Activated naive CD4-positive, alpha-beta T cell (primary cell): Measurements from ENCODE around the gene GATD1.
"Not testable (repeated sequence)": the region's sequence is repeated elsewhere in the genome, so short reads cannot be mapped to it uniquely, and the experiment has no call there.

Experiments used
- DNase-seq, 4 experiments: peaks; one replicate each; lab custom pipeline; 2025; lab: John Stamatoyannopoulos, UW

GATD1 gene

GRCh38 chr11:763549-764321 is 13.6 kb downstream of the GATD1 start:
- DNase-seq: no peak

- DNase-seq: no peak
These were observed 14.2 kb downstream of the GATD1 start for GRCh38 chr11:763073-763463.

- peak in 1 of 4 experiments; percentile 19 for DNase-seq
These were observed 14.7 kb downstream of the GATD1 start for GRCh38 chr11:762421-763072.

- DNase-seq: no peak
These were observed 15.7 kb downstream of the GATD1 start for GRCh38 chr11:761526-762108.

GRCh38 chr11:760236-760635 is 17.1 kb downstream of the GATD1 start:
- DNase-seq: no peak

- no peak for DNase-seq
These were observed 27.6 kb downstream of the GATD1 start for GRCh38 chr11:749731-750130.

GRCh38 chr11:748007-748359 is 29.3 kb downstream of the GATD1 start:
- no peak for DNase-seq

GRCh38 chr11:747158-748006 is 29.9 kb downstream of the GATD1 start, which contains the start of gene TALDO1:
Gene TALDO1 (plus strand): TSS chr11:747464. CDS start chr11:747482, 18 bp downstream.
- DNase-seq: peak; percentile 26 to 63 (median 42)

- peak in 1 of 4 experiments; percentile 33 for DNase-seq
These were observed 30.8 kb downstream of the GATD1 start for GRCh38 chr11:746289-747157.

- DNase-seq: no peak
These were observed 31.9 kb downstream of the GATD1 start for GRCh38 chr11:745428-745827.

GRCh38 chr11:742571-743201 is 34.6 kb downstream of the GATD1 start:
- no peak for DNase-seq

GRCh38 chr11:742156-742546 is 35.1 kb downstream of the GATD1 start:
- no peak for DNase-seq

GRCh38 chr11:737899-738298 is 39.4 kb downstream of the GATD1 start:
- DNase-seq: not testable (repeated sequence)

GRCh38 chr11:737366-737765 is 39.9 kb downstream of the GATD1 start:
- DNase-seq: no peak

- DNase-seq: not testable (repeated sequence)
These were observed 42.7 kb downstream of the GATD1 start for GRCh38 chr11:734541-734940.

- no peak for DNase-seq
These were observed 44.2 kb downstream of the GATD1 start for GRCh38 chr11:733072-733471.

GRCh38 chr11:729492-730074 is 47.7 kb downstream of the GATD1 start:
- DNase-seq: no peak

GRCh38 chr11:728901-729491 is 48.3 kb downstream of the GATD1 start:
- DNase-seq: no peak

- DNase-seq: peak; percentile 49 to 77 (median 60)
These were observed 49.2 kb downstream of the GATD1 start for GRCh38 chr11:727859-728748.
